Endothelial cell of umbilical vein (primary cell): Measurements from ENCODE around the gene GULP1. TPM values are rescaled to one million over a fixed set of nuclear protein-coding genes. Genes with fewer than 3 reads are reported as not detected.

Source experiments
- BruUV-seq: library from RNA; stranded (reverse); fragments of 400-500 nt; replicated peaks from 2 replicates; lab custom pipeline; 2021; lab: Mats Ljungman, UMichigan
- CTCF ChIA-PET: fragments of 300-600, 350-600 bp; sonication (Branson Sonifier 250); formaldehyde crosslinking; loops from one replicate; lab custom pipeline; 2021; ENCODE audit warnings: antibody characterized with exemption, inconsistent platforms; lab: Charles Lee
- POLR2A ChIA-PET: fragments of 300-600, 350-600 bp; sonication (Branson Sonifier 250); formaldehyde crosslinking; loops from one replicate; lab custom pipeline; 2021; ENCODE audit warnings: antibody characterized with exemption, inconsistent platforms; lab: Charles Lee
- DNase-seq: peaks from one replicate; pipeline ENCODE4 v3.0.0-alpha.2; 2011; ENCODE audit warnings: low read depth, low spot score
- FAIRE-seq: peaks from 2 replicates; lab custom pipeline; 2011; peaks lifted over from hg19 to GRCh38; lab: Jason Lieb, UNC
- H2AFZ ChIP-seq: 2 replicates; pipeline ENCODE4 v1.6.0; 2012; ENCODE audit warnings: low read depth, low read length, control low read depth, inconsistent platforms
- H3K27ac ChIP-seq: 2 replicates; pipeline ENCODE4 v1.5.1; 2011; ENCODE audit warnings: low read depth, mild to moderate bottlenecking, control low read depth, low read length, moderate library complexity; ENCODE audit not compliant: insufficient read depth
- H3K27me3 ChIP-seq, 2 experiments: 2 replicates each; pipeline versions ENCODE4 v1.6.0 to v1.6.1; 2011; ENCODE audit warnings: low read length in 2 of 2, mixed read lengths in 1 of 2; ENCODE audit not compliant: control insufficient read depth in 2 of 2, insufficient read depth in 2 of 2
- H3K36me3 ChIP-seq, 2 experiments: 2 replicates in 1 of 2; 3 replicates in 1 of 2; pipeline ENCODE4 v1.5.1; 2011; ENCODE audit warnings: low read length in 2 of 2, mild to moderate bottlenecking in 1 of 2, moderate library complexity in 1 of 2; ENCODE audit not compliant: control insufficient read depth in 2 of 2, insufficient read depth in 2 of 2; ENCODE audit errors: extremely low read depth in 1 of 2
- H3K4me1 ChIP-seq: 3 replicates; pipeline ENCODE4 v1.5.1; 2011; ENCODE audit warnings: mild to moderate bottlenecking, low read length; ENCODE audit not compliant: control insufficient read depth, insufficient read depth; ENCODE audit errors: extremely low read depth
- H3K4me2 ChIP-seq: 2 replicates; pipeline ENCODE4 v1.6.1; 2011; ENCODE audit warnings: low read length, control low read depth, mixed read lengths; ENCODE audit not compliant: insufficient read depth
- H3K4me3 ChIP-seq, 3 experiments: fragments of 200-600 bp in 1 of 3; sonication (generic), shearing (Covaris generic) in 1 of 3; replicated peaks in 1 of 3; 2 replicates each; pipeline ENCODE4 v1.5.1; 2011 to 2016; ENCODE audit warnings: control low read depth in 3 of 3, low read length in 3 of 3, mild to moderate bottlenecking in 2 of 3, inconsistent platforms in 1 of 3, low read depth in 1 of 3, moderate library complexity in 1 of 3; ENCODE audit not compliant: insufficient read depth in 1 of 3
- H3K79me2 ChIP-seq: 2 replicates; pipeline ENCODE4 v1.6.0; 2012; ENCODE audit warnings: low read length, inconsistent platforms; ENCODE audit not compliant: control insufficient read depth, insufficient read depth
- H3K9ac ChIP-seq: replicated peaks from 2 replicates; pipeline ENCODE3; 2011; ENCODE audit warnings: low read length, control low read depth; ENCODE audit not compliant: insufficient read depth; ENCODE audit errors: extremely low read depth
- H3K9me1 ChIP-seq: replicated peaks from 3 replicates; pipeline ENCODE4 v1.6.0; 2011; ENCODE audit warnings: mild to moderate bottlenecking, low read length; ENCODE audit not compliant: control insufficient read depth, insufficient read depth; ENCODE audit errors: extremely low read depth
- H3K9me3 ChIP-seq: replicated peaks from 2 replicates; pipeline ENCODE4 v1.5.1; 2012; ENCODE audit warnings: low read length, inconsistent platforms; ENCODE audit not compliant: control insufficient read depth, insufficient read depth
- H4K20me1 ChIP-seq: replicated peaks from 2 replicates; pipeline ENCODE3; 2011; ENCODE audit warnings: mild to moderate bottlenecking, low read length; ENCODE audit not compliant: control insufficient read depth, insufficient read depth; ENCODE audit errors: extremely low read depth
- EZH2 ChIP-seq: IDR thresholded peaks from 2 replicates; pipeline ENCODE4 v1.6.1; 2012; ENCODE audit warnings: borderline replicate concordance, low read depth, mild to moderate bottlenecking, moderate library complexity, low read length, inconsistent platforms; ENCODE audit not compliant: severe bottlenecking
- FOS ChIP-seq: IDR thresholded peaks from 2 replicates; pipeline ENCODE4 v1.6.1; 2011; ENCODE audit warnings: mild to moderate bottlenecking, low read length, moderate library complexity, borderline replicate concordance; ENCODE audit not compliant: insufficient read depth
- GATA2 ChIP-seq: IDR thresholded peaks from 2 replicates; pipeline ENCODE4 v1.7.0; 2011; ENCODE audit warnings: low read depth, mild to moderate bottlenecking, moderate library complexity, mixed read lengths, low read length; ENCODE audit not compliant: insufficient read length, insufficient read depth
- JUN ChIP-seq: IDR thresholded peaks from 2 replicates; pipeline ENCODE4 v1.6.1; 2011; ENCODE audit warnings: borderline replicate concordance, low read depth; ENCODE audit not compliant: insufficient read length, insufficient read depth
- MYC ChIP-seq: IDR thresholded peaks from one replicate; pipeline ENCODE4 v1.6.1; 2011; ENCODE audit warnings: mild to moderate bottlenecking, low read depth, low read length
- POLR2A ChIP-seq: IDR thresholded peaks from 2 replicates; pipeline ENCODE4 v1.6.1; 2012; ENCODE audit warnings: low read depth, mild to moderate bottlenecking, control low read depth, low read length
- POLR2AphosphoS5 ChIP-seq: IDR thresholded peaks from 2 replicates; pipeline ENCODE4 v1.6.1; 2012; ENCODE audit warnings: low read depth, mild to moderate bottlenecking, control low read depth, low read length, moderate library complexity; ENCODE audit not compliant: insufficient read depth
- dilution Hi-C: fragments of 300-500 bp; cut with MboI; formaldehyde crosslinking; loops from one replicate; pipeline ENCODE4 v1.15.0; 2019; ENCODE audit warnings: low sequenced_read_pairs; ENCODE audit not compliant: extremely low pct_ligation_motif_present
- intact Hi-C: fragments of 100-400 bp; cut with micrococcal nuclease; formaldehyde crosslinking; loops from one replicate; pipeline ENCODE4 v1.10.0; 2022
- polyA plus RNA-seq, 4 experiments: library from polyadenylated mRNA; depleted of rRNA in 3 of 4; stranded (reverse) in 3 of 4; unstranded in 1 of 4; fragments of >200 nt; gene quantifications; 2 replicates each; pipeline versions ENCODE4 v1.2.1 to v1.2.3, GENCODE V29; 2011 to 2012; ENCODE audit warnings: missing spikeins in 1 of 4
- total RNA-seq: library from RNA; stranded (reverse); gene quantifications from 2 replicates; pipeline ENCODE4 v1.2.3, GENCODE V29; 2021
- TF ChIP-seq, protein P1 (sequence below), 2 donors: IDR thresholded peaks; 1 replicate in 1 of 2; 2 replicates in 1 of 2; pipeline ENCODE4 v1.5.1; 2011; ENCODE audit warnings: low read length in 2 of 2, mild to moderate bottlenecking in 2 of 2, moderate library complexity in 2 of 2, control low read depth in 1 of 2, inconsistent platforms in 1 of 2, low read depth in 1 of 2; ENCODE audit not compliant: insufficient read depth in 1 of 2; ENCODE audit errors: extremely low read depth in 1 of 2
- TF ChIP-seq, protein P2 (sequence below): IDR thresholded peaks from 2 replicates; pipeline ENCODE4 v1.6.1; 2011; ENCODE audit not compliant: insufficient read depth, insufficient read length

The GULP1 gene
- total and polyA plus RNA-seq, 2 donors (not counting 3 experiments of a cell fraction or from before 2014, with no cell fraction given) = 24.4 to 53.8 TPM

DNA sequence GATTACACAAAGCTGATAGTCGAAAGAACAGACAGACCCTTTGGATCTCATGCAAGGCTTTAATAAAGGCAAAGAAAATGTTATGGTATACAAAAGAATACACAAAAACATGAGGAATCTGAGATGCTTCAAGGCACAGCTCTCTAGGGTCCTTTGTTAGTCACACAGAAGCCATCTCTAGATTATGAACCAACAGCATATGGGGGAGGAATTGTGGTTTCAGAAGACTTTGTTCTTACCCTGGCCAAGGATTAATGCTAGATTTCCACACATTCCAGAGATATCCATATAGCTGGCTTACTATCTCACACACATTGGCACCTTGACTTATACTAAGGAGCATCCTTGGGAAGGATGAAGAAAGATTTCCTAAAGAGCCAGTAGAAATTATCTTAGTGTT, 206.1 kb downstream of the GULP1 start:
- ChIA-PET POLR2A (no interaction called here), CTCF (interaction anchor here (1.4 kb wide), 1 partner anchor 10 kb away, joined by 9 read pairs; no protein-coding TSS in a partner anchor)

More for the DNA sequence above, 206.1 kb downstream of the GULP1 start:
- Histone ChIP-seq H3K27ac (no peak overlapping the region), H3K9me1 (no peaks in the 10 kb centered on the region), H3K4me3 (no peak overlapping the region), H2AFZ (no peak overlapping the region), H3K4me1 (peaks cover 7% of the 10 kb centered on the region), H3K36me3 (no peaks in the 10 kb centered on the region), H3K9me3 (no peaks in the 10 kb centered on the region), H3K4me2 (no peak overlapping the region), H4K20me1 (peaks cover 2% of the 10 kb centered on the region), H3K9ac (no peak overlapping the region), H3K27me3 (no peaks in the 10 kb centered on the region), H3K79me2 (no peaks in the 10 kb centered on the region)
- no TSS peak for BruUV-seq
- FAIRE-seq = no peak
- intact Hi-C loops (no loop called here), dilution Hi-C loops (no loop called here)
- TF ChIP-seq JUN (no peak), POLR2AphosphoS5 (no peak), FOS (no peak), GATA2 (no peak), EZH2 (no peak), MYC (no peak), POLR2A (no peak)
- TF ChIP-seq, protein P1, sequence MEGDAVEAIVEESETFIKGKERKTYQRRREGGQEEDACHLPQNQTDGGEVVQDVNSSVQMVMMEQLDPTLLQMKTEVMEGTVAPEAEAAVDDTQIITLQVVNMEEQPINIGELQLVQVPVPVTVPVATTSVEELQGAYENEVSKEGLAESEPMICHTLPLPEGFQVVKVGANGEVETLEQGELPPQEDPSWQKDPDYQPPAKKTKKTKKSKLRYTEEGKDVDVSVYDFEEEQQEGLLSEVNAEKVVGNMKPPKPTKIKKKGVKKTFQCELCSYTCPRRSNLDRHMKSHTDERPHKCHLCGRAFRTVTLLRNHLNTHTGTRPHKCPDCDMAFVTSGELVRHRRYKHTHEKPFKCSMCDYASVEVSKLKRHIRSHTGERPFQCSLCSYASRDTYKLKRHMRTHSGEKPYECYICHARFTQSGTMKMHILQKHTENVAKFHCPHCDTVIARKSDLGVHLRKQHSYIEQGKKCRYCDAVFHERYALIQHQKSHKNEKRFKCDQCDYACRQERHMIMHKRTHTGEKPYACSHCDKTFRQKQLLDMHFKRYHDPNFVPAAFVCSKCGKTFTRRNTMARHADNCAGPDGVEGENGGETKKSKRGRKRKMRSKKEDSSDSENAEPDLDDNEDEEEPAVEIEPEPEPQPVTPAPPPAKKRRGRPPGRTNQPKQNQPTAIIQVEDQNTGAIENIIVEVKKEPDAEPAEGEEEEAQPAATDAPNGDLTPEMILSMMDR (IDR thresholded peaks at IDR 0.05; ENCODE audit: extremely low read depth in 1 of 2, insufficient read depth in 1 of 2, low read depth in 1 of 2, low read length in 2 of 2) = no peak
- TF ChIP-seq, protein P2, sequence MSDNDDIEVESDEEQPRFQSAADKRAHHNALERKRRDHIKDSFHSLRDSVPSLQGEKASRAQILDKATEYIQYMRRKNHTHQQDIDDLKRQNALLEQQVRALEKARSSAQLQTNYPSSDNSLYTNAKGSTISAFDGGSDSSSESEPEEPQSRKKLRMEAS = no peak
- no peak for DNase-seq
